Activated CD4-positive, alpha-beta T cell treated with anti-CD3 and anti-CD28 coated beads, Interleukin-2, amount 10 ng/mL, durations not matched to agents 24 days and 14 days (primary cell): ENCODE measurements around the gene PRCC. TPM values are rescaled to one million over a fixed set of nuclear protein-coding genes. Genes with fewer than 3 reads are reported as not detected.

Source experiments
- DNase-seq: peaks from one replicate; pipeline ENCODE4 v3.0.0; 2022
- H3K27ac Mint-ChIP-seq: one replicate; pipeline ENCODE4 v1.8.0; 2022; ENCODE audit warnings: mild to moderate bottlenecking, mixed read lengths
- H3K27me3 Mint-ChIP-seq: one replicate; pipeline ENCODE4 v1.8.0; 2022; ENCODE audit warnings: mixed read lengths
- H3K36me3 Mint-ChIP-seq: one replicate; pipeline ENCODE4 v1.8.0; 2022; ENCODE audit warnings: low read depth, mild to moderate bottlenecking, mixed read lengths
- H3K4me1 Mint-ChIP-seq: one replicate; pipeline ENCODE4 v1.8.0; 2021; ENCODE audit warnings: mixed read lengths
- H3K4me3 Mint-ChIP-seq: one replicate; pipeline ENCODE4 v1.8.0; 2022; ENCODE audit warnings: mild to moderate bottlenecking, moderate library complexity, mixed read lengths
- H3K9me3 Mint-ChIP-seq: one replicate; pipeline ENCODE4 v1.8.0; 2021; ENCODE audit warnings: mixed read lengths
- intact Hi-C: fragments of 100-400 bp; cut with micrococcal nuclease; formaldehyde crosslinking; loops from one replicate; pipeline ENCODE4 v1.15.1; 2023
- total RNA-seq: library from RNA; stranded (reverse); gene quantifications from 2 replicates; pipeline ENCODE4 v1.2.3, GENCODE V29; 2022

The PRCC gene
- total RNA-seq, 1 donor from 2014 or later: 120 TPM

GRCh38 chr1:156740237-156740740, 27.0 kb upstream of the PRCC start:
- no peak for DNase-seq
- intact Hi-C loops: loop anchor here (5.0 kb wide), 1 partner anchor 77 kb away; the partner anchor contains the start of gene SH2D2A
- peak overlapping the region; percentile 98 for H3K4me3 Mint-ChIP-seq
- no peaks in the 10 kb centered on the region for H3K27me3 Mint-ChIP-seq
- no peaks in the 10 kb centered on the region for H3K9me3 Mint-ChIP-seq
- peaks cover 20% of the 10 kb centered on the region for H3K4me1 Mint-ChIP-seq
- peaks cover 62% of the 10 kb centered on the region for H3K36me3 Mint-ChIP-seq
- H3K27ac Mint-ChIP-seq: peak overlapping the region; percentile 96

- H3K36me3 Mint-ChIP-seq: peaks cover 66% of the 10 kb centered on the region
- H3K27ac Mint-ChIP-seq: peak within 1 kb of the TSS; percentile 96
- H3K9me3 Mint-ChIP-seq: no peaks in the 10 kb centered on the region
- peak within 1 kb of the TSS; percentile 98 for H3K4me3 Mint-ChIP-seq
- intact Hi-C loops: loop anchor here (1.0 to 5.0 kb wide), 4 partner anchors 10 to 76 kb away; partner anchors contain the start of genes HDGF, ISG20L2, METTL25B and PRCC
- peak; percentile 99 for DNase-seq
- H3K27me3 Mint-ChIP-seq: no peaks in the 10 kb centered on the region
- peaks cover 24% of the 10 kb centered on the region for H3K4me1 Mint-ChIP-seq
These were observed 26.4 kb upstream of the PRCC start, which contains the start of gene MRPL24 for GRCh38 chr1:156740741-156741480. Gene MRPL24, minus strand, starts transcription at chr1:156741088. Its CDS starts 2,384 bp downstream, at chr1:156738704.

- peaks cover 28% of the 10 kb centered on the region for H3K4me1 Mint-ChIP-seq
- peak overlapping the region; percentile 98 for H3K4me3 Mint-ChIP-seq
- H3K27me3 Mint-ChIP-seq: no peaks in the 10 kb centered on the region
- DNase-seq: no peak
- H3K36me3 Mint-ChIP-seq: peaks cover 65% of the 10 kb centered on the region
- H3K9me3 Mint-ChIP-seq: no peaks in the 10 kb centered on the region
- peak overlapping the region; percentile 96 for H3K27ac Mint-ChIP-seq
- intact Hi-C loops: loop anchor here (1.0 to 5.0 kb wide), 4 partner anchors 10 to 76 kb away; partner anchors contain the start of genes HDGF, ISG20L2, METTL25B and PRCC
These were observed 25.8 kb upstream of the PRCC start for GRCh38 chr1:156741481-156741983.

- no peaks in the 10 kb centered on the region for H3K27me3 Mint-ChIP-seq
- intact Hi-C loops: loop anchor here (5.0 kb wide), 1 partner anchor 75 kb away; the partner anchor contains the start of gene SH2D2A
- peak; percentile 60 for DNase-seq
- peaks cover 29% of the 10 kb centered on the region for H3K4me1 Mint-ChIP-seq
- H3K36me3 Mint-ChIP-seq: peaks cover 66% of the 10 kb centered on the region
- peak overlapping the region; percentile 98 for H3K4me3 Mint-ChIP-seq
- no peaks in the 10 kb centered on the region for H3K9me3 Mint-ChIP-seq
- peak overlapping the region; percentile 96 for H3K27ac Mint-ChIP-seq
These were observed 25.3 kb upstream of the PRCC start for GRCh38 chr1:156742017-156742416.

- intact Hi-C loops: loop anchor here (5.0 kb wide), 1 partner anchor 74 kb away; the partner anchor contains the start of gene SH2D2A
- no peaks in the 10 kb centered on the region for H3K27me3 Mint-ChIP-seq
- no peak overlapping the region for H3K4me3 Mint-ChIP-seq
- DNase-seq: no peak
- peaks cover 34% of the 10 kb centered on the region for H3K4me1 Mint-ChIP-seq
- no peaks in the 10 kb centered on the region for H3K9me3 Mint-ChIP-seq
- peak overlapping the region; percentile 48 for H3K27ac Mint-ChIP-seq
- H3K36me3 Mint-ChIP-seq: peaks cover 67% of the 10 kb centered on the region
These were observed 24.5 kb upstream of the PRCC start for GRCh38 chr1:156742801-156743200.

GRCh38 chr1:156743367-156744302, 23.7 kb upstream of the PRCC start:
- intact Hi-C loops: loop anchor here (5.0 kb wide), 1 partner anchor 74 kb away; the partner anchor contains the start of gene SH2D2A
- Mint-ChIP-seq H3K4me1 (peaks cover 41% of the 10 kb centered on the region), H3K27me3 (no peaks in the 10 kb centered on the region), H3K4me3 (no peak overlapping the region), H3K9me3 (no peaks in the 10 kb centered on the region), H3K36me3 (peaks cover 63% of the 10 kb centered on the region), H3K27ac (peak overlapping the region; percentile 68)
- DNase-seq: peak; percentile 60

- Mint-ChIP-seq H3K27me3 (no peaks in the 10 kb centered on the region), H3K27ac (no peak overlapping the region), H3K9me3 (no peaks in the 10 kb centered on the region), H3K36me3 (peaks cover 65% of the 10 kb centered on the region), H3K4me1 (peaks cover 48% of the 10 kb centered on the region), H3K4me3 (no peak overlapping the region)
- no peak for DNase-seq
- intact Hi-C loops: loop anchor here (5.0 kb wide), 1 partner anchor 73 kb away; the partner anchor contains the start of gene SH2D2A
These were observed 23.0 kb upstream of the PRCC start for GRCh38 chr1:156744344-156744743.

- H3K36me3 Mint-ChIP-seq: peaks cover 69% of the 10 kb centered on the region
- intact Hi-C loops: loop anchor here (5.0 kb wide), 1 partner anchor 72 kb away; the partner anchor contains the start of gene SH2D2A
- H3K9me3 Mint-ChIP-seq: no peaks in the 10 kb centered on the region
- no peak overlapping the region for H3K4me3 Mint-ChIP-seq
- no peaks in the 10 kb centered on the region for H3K27me3 Mint-ChIP-seq
- peak overlapping the region; percentile 70 for H3K27ac Mint-ChIP-seq
- no peak for DNase-seq
- H3K4me1 Mint-ChIP-seq: peaks cover 50% of the 10 kb centered on the region
These were observed 22.4 kb upstream of the PRCC start for GRCh38 chr1:156744786-156745419.

- Mint-ChIP-seq H3K4me1 (peaks cover 46% of the 10 kb centered on the region), H3K27me3 (no peaks in the 10 kb centered on the region), H3K36me3 (peaks cover 70% of the 10 kb centered on the region), H3K27ac (peak overlapping the region; percentile 70), H3K9me3 (no peaks in the 10 kb centered on the region), H3K4me3 (no peak overlapping the region)
- no peak for DNase-seq
- intact Hi-C loops: no loop called here
These were observed 21.5 kb upstream of the PRCC start for GRCh38 chr1:156745881-156746280.

GRCh38 chr1:156746406-156746727, 21.0 kb upstream of the PRCC start:
- peak overlapping the region; percentile 97 for H3K4me3 Mint-ChIP-seq
- peaks cover 44% of the 10 kb centered on the region for H3K4me1 Mint-ChIP-seq
- peaks cover 67% of the 10 kb centered on the region for H3K36me3 Mint-ChIP-seq
- H3K9me3 Mint-ChIP-seq: no peaks in the 10 kb centered on the region
- H3K27ac Mint-ChIP-seq: peak overlapping the region; percentile 94
- no peak for DNase-seq
- no peaks in the 10 kb centered on the region for H3K27me3 Mint-ChIP-seq
- intact Hi-C loops: no loop called here

- intact Hi-C loops: no loop called here
These were observed 20.4 kb upstream of the PRCC start for GRCh38 chr1:156746728-156747631.

More at GRCh38 chr1:156746728-156747631, 20.4 kb upstream of the PRCC start:
- no peaks in the 10 kb centered on the region for H3K27me3 Mint-ChIP-seq
- peak overlapping the region; percentile 96 for H3K27ac Mint-ChIP-seq
- H3K9me3 Mint-ChIP-seq: no peaks in the 10 kb centered on the region
- DNase-seq: peak; percentile 85
- peak overlapping the region; percentile 97 for H3K4me3 Mint-ChIP-seq
- peaks cover 66% of the 10 kb centered on the region for H3K36me3 Mint-ChIP-seq
- peaks cover 40% of the 10 kb centered on the region for H3K4me1 Mint-ChIP-seq
